D721Med (cell line): ENCODE measurements around the gene KIFC3.

Source experiments
- DNase-seq: peaks from one replicate; pipeline ENCODE4 v3.0.0; 2011; ENCODE audit warnings: low spot score; ENCODE audit not compliant: insufficient read length
- FAIRE-seq: peaks from 2 replicates; lab custom pipeline; 2011; peaks lifted over from hg19 to GRCh38; lab: Jason Lieb, UNC
- CTCF ChIP-seq: IDR thresholded peaks from 2 replicates; pipeline ENCODE4 v1.5.1; 2012; ENCODE audit warnings: mild to moderate bottlenecking, control low read depth; ENCODE audit not compliant: insufficient read depth; ENCODE audit errors: missing control alignments

Gene KIFC3

GRCh38 chr16:57709663-57710062, 92.6 kb downstream of the KIFC3 start:
- no peak for TF ChIP-seq CTCF
- FAIRE-seq (no peak), DNase-seq (no peak)
